Keratinocyte (primary cell): ENCODE data around the gene RRAS2. TPM values are rescaled to one million over a fixed set of nuclear protein-coding genes. Genes with fewer than 3 reads are reported as not detected.

Experiments used
- DNase-seq: peaks from one replicate; pipeline ENCODE4 v3.0.0-alpha.2; 2011; ENCODE audit warnings: low read depth, missing footprints, low spot score
- FAIRE-seq: peaks from 2 replicates; lab custom pipeline; 2011; peaks lifted over from hg19 to GRCh38; lab: Jason Lieb, UNC
- H2AFZ ChIP-seq: 2 replicates; pipeline ENCODE4 v1.6.0; 2012; ENCODE audit warnings: low read length, control low read depth, inconsistent platforms; ENCODE audit not compliant: control insufficient read depth
- H3K27ac ChIP-seq: 2 replicates; pipeline ENCODE4 v1.5.1; 2011; ENCODE audit warnings: low read length; ENCODE audit not compliant: control insufficient read depth, insufficient read depth
- H3K27me3 ChIP-seq: 3 replicates; pipeline ENCODE4 v1.6.0; 2011; ENCODE audit warnings: low read length; ENCODE audit not compliant: control insufficient read depth, insufficient read depth; ENCODE audit errors: extremely low read depth
- H3K36me3 ChIP-seq, 2 experiments: 2 replicates in 1 of 2; 3 replicates in 1 of 2; pipeline ENCODE4 v1.5.1; 2011; ENCODE audit warnings: low read length in 2 of 2, mild to moderate bottlenecking in 1 of 2; ENCODE audit not compliant: control insufficient read depth in 2 of 2, insufficient read depth in 2 of 2; ENCODE audit errors: extremely low read depth in 1 of 2
- H3K4me1 ChIP-seq: 3 replicates; pipeline ENCODE4 v1.5.1; 2011; ENCODE audit warnings: low read length; ENCODE audit not compliant: control insufficient read depth, insufficient read depth; ENCODE audit errors: extremely low read depth
- H3K4me2 ChIP-seq: 3 replicates; pipeline ENCODE4 v1.6.0; 2011; ENCODE audit warnings: low read depth, low read length; ENCODE audit not compliant: control insufficient read depth, insufficient read depth; ENCODE audit errors: extremely low read depth
- H3K4me3 ChIP-seq, 3 experiments: fragments of 200-600 bp in 1 of 3; sonication (generic) in 1 of 3; 2 replicates in 2 of 3; 3 replicates in 1 of 3; pipeline ENCODE4 v1.5.1; 2011 to 2016; ENCODE audit warnings: low read length in 3 of 3, mild to moderate bottlenecking in 3 of 3, control low read depth in 2 of 3, inconsistent platforms in 1 of 3, low read depth in 1 of 3, mixed read lengths in 1 of 3, mixed run types in 1 of 3, moderate library complexity in 1 of 3; ENCODE audit not compliant: control insufficient read depth in 2 of 3, insufficient read depth in 2 of 3; ENCODE audit errors: extremely low read depth in 1 of 3
- H3K79me2 ChIP-seq: 2 replicates; pipeline ENCODE4 v1.6.0; 2012; ENCODE audit warnings: low read length; ENCODE audit not compliant: control insufficient read depth, insufficient read depth
- H3K9ac ChIP-seq: 3 replicates; pipeline ENCODE4 v1.6.0; 2011; ENCODE audit warnings: low read length; ENCODE audit not compliant: control insufficient read depth, insufficient read depth; ENCODE audit errors: extremely low read depth
- H3K9me1 ChIP-seq: 3 replicates; pipeline ENCODE4 v1.6.0; 2011; ENCODE audit warnings: low read length; ENCODE audit not compliant: control insufficient read depth, insufficient read depth; ENCODE audit errors: extremely low read depth
- H3K9me3 ChIP-seq: 2 replicates; pipeline ENCODE4 v1.5.1; 2012; ENCODE audit warnings: low read depth, low read length; ENCODE audit not compliant: control insufficient read depth
- H4K20me1 ChIP-seq: 3 replicates; pipeline ENCODE4 v1.6.0; 2011; ENCODE audit warnings: low read length; ENCODE audit not compliant: control insufficient read depth, insufficient read depth; ENCODE audit errors: extremely low read depth
- EZH2 ChIP-seq: IDR thresholded peaks from one replicate; pipeline ENCODE4 v1.6.1; 2012; ENCODE audit warnings: inconsistent platforms, mild to moderate bottlenecking, low read length, moderate library complexity
- dilution Hi-C: fragments of 300-500 bp; cut with MboI; formaldehyde crosslinking; loops from one replicate; pipeline ENCODE4 v1.7.0; 2020; ENCODE audit warnings: low sequenced_read_pairs; ENCODE audit not compliant: extremely low pct_ligation_motif_present
- polyA plus RNA-seq, 5 experiments: library from polyadenylated mRNA; depleted of rRNA in 3 of 5; stranded (reverse) in 3 of 5; stranded (forward) in 1 of 5; unstranded in 1 of 5; fragments of >200 nt; gene quantifications; 1 replicate in 1 of 5; 2 replicates in 3 of 5; 3 replicates in 1 of 5; pipeline versions ENCODE4 v1.2.1 to v1.2.3, GENCODE V29; 2011 to 2012; ENCODE audit warnings: missing spikeins in 2 of 5, low read depth in 1 of 5, low replicate concordance in 1 of 5
- TF ChIP-seq, protein P1 (sequence below), 3 experiments: IDR thresholded peaks in 1 of 3; conservative IDR thresholded peaks in 1 of 3; optimal IDR thresholded peaks in 1 of 3; 2 replicates in 2 of 3; 3 replicates in 1 of 3; pipeline versions ENCODE3 to v1.5.1; 2011; ENCODE audit warnings: low read length in 3 of 3, mild to moderate bottlenecking in 3 of 3, moderate library complexity in 2 of 3, control low read depth in 1 of 3, inconsistent platforms in 1 of 3; ENCODE audit not compliant: insufficient read depth in 2 of 3; ENCODE audit errors: extremely low read depth in 1 of 3

RRAS2 gene
- polyA plus RNA-seq, 1 donor (not counting 4 experiments of a cell fraction or from before 2014, with no cell fraction given): 99.3 TPM

DNA sequence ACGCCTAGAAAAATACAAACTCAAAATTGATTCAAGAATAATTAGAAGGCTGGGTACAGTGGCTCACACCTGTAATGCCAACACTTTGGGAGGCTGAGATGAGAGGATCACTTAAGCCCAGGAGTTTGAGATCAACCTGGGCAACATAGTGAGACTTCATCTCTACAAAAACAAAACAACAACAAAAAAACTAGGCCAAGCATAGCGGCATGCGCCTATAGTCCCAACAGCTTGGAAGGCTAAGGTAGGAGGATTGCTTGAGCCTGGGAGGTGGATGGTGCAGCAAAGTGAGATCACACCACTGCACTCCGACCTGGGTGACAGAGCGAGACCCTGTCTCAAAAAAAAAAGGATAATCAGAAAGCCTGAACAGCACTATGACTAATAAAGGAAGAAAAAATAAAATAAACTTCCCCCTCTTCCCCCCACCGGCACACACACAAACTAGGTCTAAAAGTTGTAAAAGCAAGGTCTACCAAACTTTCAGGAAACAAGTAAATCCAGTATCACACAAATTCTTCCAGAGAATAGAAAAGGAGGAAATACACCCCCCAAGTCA, 35.8 kb downstream of the RRAS2 start:
- Histone ChIP-seq H3K79me2 (peaks cover 92% of the 10 kb centered on the region), H3K9me3 (no peaks in the 10 kb centered on the region), H3K9ac (no peak overlapping the region), H3K27ac (no peak overlapping the region), H3K4me3 (no peak overlapping the region), H3K27me3 (no peaks in the 10 kb centered on the region), H4K20me1 (peaks cover 11% of the 10 kb centered on the region), H2AFZ (no peak overlapping the region), H3K9me1 (no peaks in the 10 kb centered on the region), H3K36me3 (no peaks in the 10 kb centered on the region), H3K4me2 (no peak overlapping the region), H3K4me1 (peaks cover 10% of the 10 kb centered on the region)
- no peak for DNase-seq
- no peak for TF ChIP-seq EZH2
- TF ChIP-seq, protein P1, sequence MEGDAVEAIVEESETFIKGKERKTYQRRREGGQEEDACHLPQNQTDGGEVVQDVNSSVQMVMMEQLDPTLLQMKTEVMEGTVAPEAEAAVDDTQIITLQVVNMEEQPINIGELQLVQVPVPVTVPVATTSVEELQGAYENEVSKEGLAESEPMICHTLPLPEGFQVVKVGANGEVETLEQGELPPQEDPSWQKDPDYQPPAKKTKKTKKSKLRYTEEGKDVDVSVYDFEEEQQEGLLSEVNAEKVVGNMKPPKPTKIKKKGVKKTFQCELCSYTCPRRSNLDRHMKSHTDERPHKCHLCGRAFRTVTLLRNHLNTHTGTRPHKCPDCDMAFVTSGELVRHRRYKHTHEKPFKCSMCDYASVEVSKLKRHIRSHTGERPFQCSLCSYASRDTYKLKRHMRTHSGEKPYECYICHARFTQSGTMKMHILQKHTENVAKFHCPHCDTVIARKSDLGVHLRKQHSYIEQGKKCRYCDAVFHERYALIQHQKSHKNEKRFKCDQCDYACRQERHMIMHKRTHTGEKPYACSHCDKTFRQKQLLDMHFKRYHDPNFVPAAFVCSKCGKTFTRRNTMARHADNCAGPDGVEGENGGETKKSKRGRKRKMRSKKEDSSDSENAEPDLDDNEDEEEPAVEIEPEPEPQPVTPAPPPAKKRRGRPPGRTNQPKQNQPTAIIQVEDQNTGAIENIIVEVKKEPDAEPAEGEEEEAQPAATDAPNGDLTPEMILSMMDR (optimal IDR thresholded peaks at IDR 0.05 in 1 of 3, IDR thresholded peaks at IDR 0.05 in 1 of 3, conservative IDR thresholded peaks at IDR 0.05 in 1 of 3; ENCODE audit: extremely low read depth in 1 of 3, insufficient read depth in 2 of 3, low read length in 3 of 3): no peak
- dilution Hi-C loops: no loop called here
- no peak for FAIRE-seq

DNA sequence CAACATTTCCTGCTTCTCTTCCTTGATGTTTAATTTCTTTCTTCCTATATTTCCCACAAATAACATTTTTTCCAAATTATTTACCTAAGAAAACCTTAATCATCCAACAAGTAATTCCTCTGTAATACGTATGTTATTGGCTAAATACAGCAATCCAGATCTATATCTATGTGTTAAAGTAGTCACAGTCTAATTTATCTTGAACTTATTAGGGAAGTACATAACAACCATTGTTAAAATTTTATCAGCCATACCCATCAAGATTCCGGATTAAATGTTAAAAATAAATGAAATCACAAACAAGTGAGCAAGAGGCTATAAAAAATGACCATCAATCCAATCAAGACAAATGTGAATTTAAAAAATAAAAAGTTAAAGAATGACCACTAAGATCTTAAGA, 36.5 kb downstream of the RRAS2 start:
- dilution Hi-C loops: no loop called here
- FAIRE-seq: no peak
- no peak overlapping the region for H3K9ac ChIP-seq

More for the DNA sequence above, 36.5 kb downstream of the RRAS2 start:
- no peaks in the 10 kb centered on the region for H3K9me3 ChIP-seq
- H2AFZ ChIP-seq: no peak overlapping the region
- no peak for TF ChIP-seq EZH2
- TF ChIP-seq, protein P1 (optimal IDR thresholded peaks at IDR 0.05 in 1 of 3, IDR thresholded peaks at IDR 0.05 in 1 of 3, conservative IDR thresholded peaks at IDR 0.05 in 1 of 3; ENCODE audit: extremely low read depth in 1 of 3, insufficient read depth in 2 of 3, low read length in 3 of 3): no peak
- H3K27me3 ChIP-seq: no peaks in the 10 kb centered on the region
- H3K4me2 ChIP-seq: no peak overlapping the region
- no peaks in the 10 kb centered on the region for H3K36me3 ChIP-seq
- H3K4me1 ChIP-seq: peaks cover 17% of the 10 kb centered on the region
- H3K27ac ChIP-seq: no peak overlapping the region
- H3K9me1 ChIP-seq: no peaks in the 10 kb centered on the region
- H3K79me2 ChIP-seq: peaks cover 93% of the 10 kb centered on the region
- no peak for DNase-seq
- H4K20me1 ChIP-seq: peaks cover 12% of the 10 kb centered on the region
- no peak overlapping the region for H3K4me3 ChIP-seq
